GM12878 (cell line): ENCODE results near the gene BTBD9.

ENCODE experiments used
- BCL3 ChIP-seq: IDR thresholded peaks from 2 replicates; pipeline ENCODE4 v1.6.1; 2011; ENCODE audit warnings: borderline replicate concordance, low read depth, mild to moderate bottlenecking, moderate library complexity, low read length; ENCODE audit not compliant: insufficient read depth, poor library complexity, severe bottlenecking
- CTCF ChIP-seq, 3 experiments: IDR thresholded peaks in 2 of 3; conservative IDR thresholded peaks in 1 of 3; 2 replicates each; pipeline ENCODE4 v1.5.1; 2011; ENCODE audit warnings: low read depth in 3 of 3, low read length in 3 of 3, mild to moderate bottlenecking in 3 of 3, control low read depth in 2 of 3, moderate library complexity in 2 of 3, inconsistent platforms in 1 of 3, mixed read lengths in 1 of 3; ENCODE audit not compliant: control insufficient read depth in 2 of 3, insufficient read depth in 1 of 3; ENCODE audit errors: extremely low read depth in 1 of 3
- GABPA ChIP-seq: IDR thresholded peaks from 2 replicates; pipeline ENCODE4 v1.6.1; 2014; ENCODE audit warnings: antibody characterized with exemption, low read depth, mild to moderate bottlenecking, inconsistent platforms
- ZNF274 ChIP-seq: IDR thresholded peaks from one replicate; pipeline ENCODE4 v1.8.0; 2011; ENCODE audit not compliant: insufficient read length, insufficient read depth

GRCh38 chr6:38154731-38155130, 485.0 kb downstream of the BTBD9 start:
- no peak for TF ChIP-seq GABPA
- TF ChIP-seq BCL3 = no peak
- no peak for TF ChIP-seq ZNF274
- TF ChIP-seq CTCF (IDR thresholded peaks at IDR 0.05 in 2 of 3, conservative IDR thresholded peaks at IDR 0.05 in 1 of 3; ENCODE audit: control insufficient read depth in 2 of 3, extremely low read depth in 1 of 3, insufficient read depth in 1 of 3, low read depth in 3 of 3, low read length in 3 of 3) = no peak
